GM21367 (cell line): ENCODE data around the gene ATP9A.

Experiments used
- ATAC-seq: cut with Tn5 transposase; IDR thresholded peaks from one replicate; pipeline ENCODE4 v1.9.1; 2021; ENCODE audit not compliant: unreplicated experiment

ATP9A gene

DNA sequence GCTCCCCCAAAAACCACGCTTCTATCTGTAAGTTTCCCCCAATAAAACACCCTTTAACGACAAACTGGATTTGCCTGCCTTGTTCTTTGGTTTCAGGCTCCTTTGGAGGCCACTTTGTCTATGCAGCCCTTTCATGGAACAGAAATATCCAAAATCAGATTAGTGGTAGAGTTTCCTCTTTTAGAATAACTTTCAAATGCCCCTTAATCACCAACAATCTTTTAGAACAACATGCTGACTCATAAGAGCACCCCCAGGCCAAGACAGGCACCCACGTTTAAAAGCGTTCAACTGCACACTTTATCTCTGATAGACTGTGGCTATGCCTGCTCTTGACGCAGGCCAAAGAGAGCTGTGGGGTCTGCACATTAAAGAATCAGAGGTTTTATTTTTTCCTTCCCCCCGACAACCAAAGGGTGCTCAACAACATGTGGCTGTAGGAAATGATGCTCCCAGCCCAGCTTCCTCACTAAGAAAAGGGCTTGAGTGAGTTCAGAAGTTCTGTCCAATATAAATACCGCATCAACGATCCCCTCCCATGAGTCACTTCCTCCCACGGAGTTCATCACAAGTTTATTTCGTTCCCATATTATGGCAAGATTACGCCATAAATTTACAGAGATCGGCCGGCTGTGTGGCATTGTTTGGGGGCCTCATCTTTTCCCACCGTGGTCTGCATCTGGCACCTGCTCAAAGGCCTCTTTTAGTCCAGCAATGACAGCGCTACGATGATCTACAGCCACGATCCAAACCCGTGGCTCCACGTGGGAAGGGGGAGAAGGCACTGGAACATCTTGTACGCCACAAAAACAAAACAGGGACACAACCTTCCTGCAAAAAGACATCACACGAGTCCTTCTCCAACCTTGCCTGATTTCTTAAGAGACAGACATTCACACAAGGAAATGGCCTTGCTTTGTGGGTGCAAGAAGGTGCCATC is 136.9 kb downstream of the ATP9A start:
- ATAC-seq: no peak

DNA sequence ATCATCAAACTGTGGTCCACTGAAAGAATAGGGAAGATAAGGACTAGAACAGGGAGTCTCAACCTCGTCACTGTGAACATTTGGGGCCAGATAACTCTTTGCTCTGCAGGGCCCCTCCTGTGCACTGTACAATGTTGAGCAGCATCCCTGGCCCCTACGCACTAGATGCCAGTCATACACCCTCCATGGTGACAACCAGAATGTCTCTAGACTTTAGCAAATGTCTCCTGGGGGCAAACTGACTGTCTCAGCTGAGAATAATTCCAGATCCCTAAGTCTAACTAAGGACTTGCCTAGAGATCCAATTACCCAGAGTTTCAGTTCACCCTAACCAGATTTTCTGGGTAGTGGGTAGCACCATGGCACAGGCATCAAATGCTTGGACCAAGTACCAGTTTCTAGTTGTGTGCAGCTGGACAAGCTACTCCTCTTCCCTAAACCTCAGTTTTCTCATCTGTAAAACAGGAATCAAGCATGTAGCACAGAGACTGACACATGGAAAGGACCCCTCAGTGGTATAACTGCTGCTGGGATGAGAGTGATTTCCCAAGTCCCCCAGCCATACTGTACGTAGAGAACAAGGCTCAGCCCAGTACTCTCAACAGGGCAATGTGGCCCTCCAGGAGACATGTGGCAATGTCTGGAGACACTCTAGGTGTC is 138.7 kb downstream of the ATP9A start:
- ATAC-seq: no peak

DNA sequence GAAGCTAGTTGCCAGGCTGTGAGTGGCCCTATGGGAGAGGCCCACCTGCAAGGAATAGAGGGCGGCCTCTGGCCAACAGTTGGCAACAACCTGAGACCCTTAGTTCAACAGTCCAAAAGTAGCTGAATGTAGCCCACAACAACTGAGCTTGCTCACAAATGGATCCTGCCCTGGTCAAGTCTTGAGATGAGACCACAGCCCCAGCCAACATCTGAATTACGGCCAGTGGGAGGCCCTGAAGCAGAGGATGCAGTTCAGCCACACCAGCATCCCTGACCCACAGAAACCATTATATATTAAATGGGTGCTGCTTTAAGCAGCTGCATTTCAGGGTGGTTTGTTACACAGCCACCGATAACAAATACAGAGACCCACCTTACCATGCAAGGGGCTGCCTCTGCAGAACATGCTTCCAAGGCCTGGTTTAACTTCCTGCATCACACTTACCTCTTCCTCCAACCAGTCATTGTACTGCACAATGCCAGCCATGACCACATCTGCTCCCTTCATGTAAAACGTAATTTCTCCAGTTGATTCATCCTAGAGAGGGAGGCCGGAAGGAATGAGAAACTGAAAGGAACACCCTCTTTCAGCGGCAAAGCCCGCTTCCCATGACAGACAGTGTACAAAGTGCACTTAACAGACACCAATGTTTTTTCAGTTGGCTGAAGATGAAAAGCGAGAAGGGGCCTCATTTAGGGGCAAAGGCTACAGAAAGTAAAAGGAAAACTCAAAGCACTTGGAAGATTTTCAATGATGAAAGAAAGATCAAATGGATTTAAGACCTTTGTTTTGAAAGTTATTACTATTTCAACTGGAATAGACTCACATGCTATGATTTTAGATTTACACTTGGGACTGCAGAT is 139.4 kb downstream of the ATP9A start:
- no peak for ATAC-seq

DNA sequence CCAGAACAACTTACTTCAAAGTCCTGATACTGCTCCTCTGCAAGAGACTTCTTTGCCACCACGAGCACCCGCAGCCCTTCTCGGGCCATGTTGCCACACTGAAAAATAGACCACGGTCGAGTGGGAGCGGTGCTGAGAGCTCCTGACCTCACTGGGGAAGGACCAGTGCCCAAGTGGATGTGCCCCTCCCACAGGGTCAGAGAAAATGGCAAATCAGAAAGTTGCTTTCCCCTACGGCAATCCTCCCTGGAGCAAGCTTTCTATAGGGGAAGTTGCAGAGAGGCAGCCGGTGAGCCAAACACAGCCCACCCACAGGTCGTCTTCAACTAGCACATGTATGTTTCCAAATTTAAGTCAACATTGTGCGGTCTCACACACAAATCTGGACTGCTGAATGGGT is 140.6 kb downstream of the ATP9A start:
- ATAC-seq: no peak

DNA sequence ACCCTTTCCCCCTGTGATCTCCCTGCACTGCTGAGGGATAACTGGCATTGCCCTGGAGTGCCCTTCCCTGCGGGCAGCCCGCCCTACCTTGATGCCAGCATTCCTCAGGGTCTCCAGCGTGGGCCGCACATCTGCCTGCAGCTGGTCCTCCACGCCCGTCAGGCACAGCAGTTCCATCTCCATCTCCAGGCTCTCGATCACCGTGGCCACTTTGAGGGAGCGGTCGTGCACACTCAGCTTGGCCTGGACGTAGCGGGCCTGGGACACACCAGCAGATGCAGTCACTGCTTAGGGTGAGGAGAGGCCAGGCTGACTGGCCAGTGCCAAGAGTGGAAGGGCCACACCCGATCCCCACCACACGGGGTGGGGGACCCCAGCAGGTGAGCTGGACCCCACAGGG is 143.1 kb downstream of the ATP9A start:
- ATAC-seq: no peak

DNA sequence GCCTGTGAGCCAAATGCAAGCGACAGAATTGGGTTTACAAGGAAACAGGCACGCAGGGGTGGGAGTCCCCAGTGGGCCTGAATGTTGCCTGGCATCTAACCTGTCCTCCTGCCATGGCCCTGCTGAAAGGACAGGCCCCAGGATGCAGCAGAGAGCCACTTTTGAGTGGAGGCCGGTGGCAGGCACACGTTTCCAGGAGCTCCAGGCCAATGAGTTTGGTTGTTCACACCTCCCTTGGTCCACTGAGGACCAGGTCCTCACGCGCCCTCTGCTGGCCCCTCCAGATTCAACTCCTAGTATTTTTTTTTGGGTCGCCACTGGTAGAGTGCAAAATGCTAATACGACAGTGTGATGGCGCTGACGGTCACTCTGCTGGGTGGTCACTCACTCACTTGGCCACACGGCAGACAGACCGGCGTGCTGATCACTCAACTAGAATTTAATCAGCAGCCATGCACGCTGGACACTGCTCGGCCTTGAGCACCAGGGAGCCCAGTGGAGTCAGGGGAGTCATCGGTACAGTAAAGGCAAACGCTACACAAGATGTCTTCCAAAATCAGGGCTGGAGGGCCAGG is 143.9 kb downstream of the ATP9A start:
- no peak for ATAC-seq

DNA sequence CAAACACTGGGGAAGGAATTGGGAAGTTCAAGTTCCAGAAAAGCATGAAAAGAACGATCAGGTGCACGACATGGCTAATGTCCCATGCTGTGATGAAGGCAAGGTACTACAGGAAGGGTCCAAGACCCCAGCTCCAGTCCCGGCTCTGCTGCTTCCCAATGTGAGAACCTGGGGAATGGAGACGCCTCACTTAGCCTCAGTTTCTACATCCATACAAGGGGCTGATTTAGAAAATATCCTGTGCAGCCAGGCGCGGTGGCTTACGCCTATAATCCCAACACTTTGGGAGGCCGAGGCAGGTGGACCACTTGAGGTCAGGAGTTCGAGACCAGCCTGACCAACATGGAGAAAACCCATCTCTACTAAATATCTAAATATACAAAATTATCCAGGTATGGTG is 144.9 kb downstream of the ATP9A start:
- ATAC-seq: no peak

DNA sequence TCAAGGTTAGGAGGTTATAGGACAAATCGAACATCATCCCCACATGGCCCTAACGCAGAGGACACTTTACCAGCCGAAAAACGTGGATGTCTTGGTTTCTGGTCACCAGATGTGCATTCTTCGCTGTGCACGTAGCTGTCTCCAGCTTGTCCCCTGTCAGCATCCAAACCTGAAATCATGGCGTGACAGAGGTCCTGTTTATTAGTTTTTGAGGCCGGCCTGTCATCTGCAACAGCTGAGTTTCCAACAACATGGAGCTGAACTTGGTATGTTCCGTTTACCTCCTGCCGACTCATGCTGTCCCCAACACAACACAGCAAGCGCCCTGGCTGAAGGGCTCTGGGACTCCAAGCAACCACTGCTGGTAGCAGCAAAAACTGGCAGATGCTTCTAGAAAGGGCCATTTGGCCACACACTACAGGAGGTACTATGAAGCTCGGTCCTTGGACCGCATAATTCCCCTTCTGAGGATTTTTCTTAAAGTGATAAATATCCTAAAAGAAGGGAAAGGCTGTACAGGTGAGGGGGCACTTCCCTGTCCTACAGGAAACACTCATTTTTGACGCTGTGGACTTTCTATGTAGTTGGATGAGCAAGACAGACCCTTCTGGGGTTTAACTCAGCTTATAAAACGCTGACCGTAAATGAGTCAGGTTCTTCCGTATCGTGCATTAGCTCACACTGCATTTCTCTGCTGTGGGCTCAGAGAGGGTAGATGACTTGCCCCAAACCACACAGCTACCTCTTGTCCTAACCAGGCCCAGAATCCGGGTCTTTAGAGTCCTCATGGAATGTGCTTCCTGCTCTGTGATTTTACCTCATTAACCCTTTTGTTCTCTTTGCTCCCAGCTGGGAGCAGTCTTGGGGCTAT is 146.0 kb downstream of the ATP9A start:
- ATAC-seq: no peak

DNA sequence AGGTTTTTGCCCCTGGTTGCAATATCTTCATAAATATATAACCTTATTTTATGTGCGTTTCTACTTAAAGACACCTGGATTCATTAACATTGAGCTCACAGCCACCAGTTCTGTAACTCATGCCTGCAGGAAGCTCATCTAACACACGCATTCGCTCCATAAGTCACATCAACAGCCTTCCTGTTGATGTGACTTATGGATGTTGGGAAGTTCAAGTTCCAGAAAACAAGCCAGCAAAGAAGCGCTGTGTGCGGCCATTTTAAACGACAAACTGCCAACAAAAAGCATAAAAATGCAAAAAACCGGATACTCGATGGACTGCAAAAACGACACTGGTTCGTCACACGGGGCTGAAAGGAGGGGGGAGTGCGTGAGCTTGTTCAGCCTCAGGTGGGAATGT is 147.8 kb downstream of the ATP9A start:
- ATAC-seq: no peak

DNA sequence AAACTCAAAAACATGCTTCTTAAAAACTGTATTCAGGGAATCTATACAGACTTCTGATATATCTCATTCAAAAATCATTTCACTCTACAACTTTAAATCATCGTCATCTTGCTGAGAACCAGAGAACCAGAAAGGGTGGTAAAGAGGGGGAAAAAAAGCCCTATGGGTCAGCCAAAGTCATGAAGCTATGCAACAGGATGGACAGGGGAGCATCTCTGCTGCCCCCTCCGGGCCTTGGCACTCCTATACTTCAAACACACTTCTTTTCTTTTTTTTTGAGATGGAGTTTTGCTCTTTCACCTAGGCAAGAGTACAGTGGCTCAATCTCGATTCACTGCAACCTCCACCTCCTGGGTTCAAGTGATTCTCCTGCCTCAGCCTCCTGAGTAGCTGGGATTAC is 152.1 kb downstream of the ATP9A start:
- no peak for ATAC-seq

DNA sequence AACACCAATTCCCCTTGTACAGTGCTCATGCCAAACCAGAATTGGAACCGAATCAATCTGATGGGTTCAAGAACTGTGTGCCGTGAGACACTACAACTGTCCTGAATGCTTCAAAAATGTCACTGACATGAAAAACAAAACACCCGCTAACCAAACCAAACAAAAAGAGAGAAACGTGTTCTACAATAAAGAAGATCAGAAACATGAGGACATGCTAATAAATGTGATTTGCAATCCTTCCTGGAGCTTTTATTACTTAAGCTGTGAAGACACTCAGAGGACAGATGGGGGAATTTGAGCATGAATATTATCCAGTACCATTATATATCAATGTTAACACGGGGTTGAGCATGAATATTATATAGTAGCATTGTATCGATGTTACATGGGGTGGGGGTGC is 153.5 kb downstream of the ATP9A start:
- no peak for ATAC-seq

DNA sequence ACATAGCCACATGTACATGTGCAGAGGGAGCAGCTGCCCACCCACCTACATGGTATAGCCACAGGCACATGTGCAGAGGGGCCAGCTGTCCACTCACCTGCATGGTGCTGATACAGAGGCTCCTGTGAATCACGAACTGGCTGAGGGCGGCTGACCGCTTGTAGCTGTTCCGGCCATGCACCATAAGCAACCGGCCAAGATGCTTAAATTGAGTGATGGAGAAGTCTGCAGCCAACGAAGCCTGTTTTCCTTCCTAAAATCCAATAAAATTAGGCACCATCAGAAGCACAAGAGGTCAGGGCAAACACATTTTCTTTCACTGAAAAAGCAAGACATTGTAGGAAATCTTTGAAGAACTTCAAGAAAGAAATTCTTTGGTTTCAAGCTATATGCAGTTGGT is 154.6 kb downstream of the ATP9A start:
- ATAC-seq: no peak

DNA sequence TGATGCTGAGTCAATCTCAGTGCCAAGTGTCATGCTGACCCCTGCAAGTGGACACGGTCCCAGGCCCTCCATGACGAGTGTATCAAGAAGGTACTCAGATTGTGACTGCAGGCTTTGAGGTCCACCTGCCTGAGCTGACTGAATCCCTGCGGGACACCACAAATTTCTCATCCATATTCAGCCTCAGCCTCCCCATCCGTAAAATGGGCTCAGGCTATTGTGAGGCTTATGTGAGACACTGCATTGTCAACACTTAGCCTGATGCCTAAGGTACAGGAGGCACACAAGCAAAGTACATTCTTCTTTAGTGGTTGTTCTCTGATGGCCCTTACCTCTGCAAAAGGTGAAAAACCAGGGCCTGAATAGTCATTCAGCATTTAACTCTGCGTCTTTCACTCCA is 155.3 kb downstream of the ATP9A start:
- ATAC-seq: no peak

DNA sequence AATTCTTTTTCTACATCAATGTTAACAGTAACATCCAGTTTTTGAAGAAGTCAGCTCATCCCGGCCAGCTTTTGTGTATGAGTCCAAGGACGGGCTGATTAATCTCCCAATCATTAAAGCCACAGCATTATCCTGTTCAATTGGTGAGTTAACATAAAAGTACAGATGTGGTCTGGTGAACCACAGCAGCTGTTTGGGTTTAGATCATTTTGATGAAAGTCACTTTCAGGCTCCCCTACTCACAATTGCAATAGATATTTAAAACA is 156.6 kb downstream of the ATP9A start:
- no peak for ATAC-seq

DNA sequence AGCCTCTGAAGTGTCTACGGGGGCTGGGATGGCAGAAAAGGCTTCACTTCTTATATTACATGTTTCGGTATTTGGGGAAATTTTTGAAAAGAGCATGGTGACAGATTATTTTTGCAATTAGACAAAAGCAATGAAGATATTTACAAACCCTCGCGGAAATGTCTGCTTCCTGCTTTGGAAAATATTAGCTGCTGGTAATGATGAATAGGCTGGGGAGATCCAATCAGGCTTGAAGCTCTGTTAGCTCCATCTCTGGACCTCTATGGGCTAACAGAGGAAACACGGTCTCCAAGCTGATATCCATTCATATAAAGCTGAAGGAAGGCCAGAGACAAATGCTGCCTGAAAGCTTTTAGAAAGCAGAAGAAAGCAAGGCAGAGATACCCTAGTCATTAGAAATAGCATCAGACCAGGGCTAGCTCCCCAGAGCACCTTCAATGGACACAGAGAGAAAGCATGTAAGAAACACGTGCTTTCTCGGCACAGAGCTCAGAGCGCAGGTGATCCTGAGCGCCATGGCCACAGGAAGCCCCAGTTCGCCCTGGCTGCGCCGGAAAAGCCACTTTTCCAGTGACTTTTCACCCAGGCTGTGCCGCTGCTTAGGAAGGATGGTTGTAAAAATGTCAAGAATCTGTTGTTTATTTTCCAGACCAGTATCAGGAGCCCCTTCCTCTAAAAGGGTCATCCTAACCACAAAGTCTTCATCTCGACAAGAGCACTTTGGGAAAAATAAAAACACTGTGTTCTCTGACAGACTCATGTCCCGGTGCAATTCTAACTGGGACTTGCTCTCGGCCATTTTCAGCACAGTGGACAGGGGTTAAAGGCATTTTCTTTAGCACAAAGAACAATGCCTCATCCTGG is 157.2 kb downstream of the ATP9A start:
- no peak for ATAC-seq

DNA sequence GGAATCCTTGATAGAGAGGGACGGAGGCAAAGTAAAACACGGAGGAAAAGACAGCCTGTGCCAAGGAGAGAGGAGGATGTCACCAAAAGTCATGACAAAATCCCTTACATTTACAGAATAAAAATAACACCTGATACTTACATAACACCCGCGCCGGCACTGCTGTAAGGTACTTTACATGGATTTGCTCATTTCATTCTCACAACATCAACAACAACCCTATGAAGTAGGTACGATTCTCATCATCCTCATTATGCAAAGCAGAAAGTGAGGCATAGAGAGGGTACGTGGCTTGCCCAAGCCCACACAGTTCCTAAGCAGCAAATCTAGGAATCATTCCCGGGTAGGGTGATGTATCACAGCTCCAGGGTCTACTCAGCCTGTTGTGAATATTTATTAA is 158.1 kb downstream of the ATP9A start:
- no peak for ATAC-seq

DNA sequence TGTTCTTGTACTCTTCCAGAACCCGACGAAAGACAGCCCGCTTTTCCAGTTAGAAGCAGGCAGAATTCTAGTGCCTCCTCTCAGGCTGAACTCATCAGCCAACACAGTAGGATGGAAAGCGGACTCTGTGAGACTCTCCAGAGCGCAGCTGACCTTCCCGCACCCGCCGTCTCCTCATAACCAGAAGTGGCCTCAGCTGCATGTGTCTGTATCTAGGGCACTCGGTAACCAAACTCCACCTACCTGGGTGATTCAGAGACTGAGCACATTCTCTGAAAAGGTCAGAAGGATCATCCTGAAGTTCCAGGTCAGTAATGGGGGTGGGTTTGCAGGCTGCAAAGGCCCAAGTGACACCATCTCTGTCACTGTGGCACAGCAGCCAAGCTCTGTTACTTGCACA is 158.9 kb downstream of the ATP9A start:
- no peak for ATAC-seq

DNA sequence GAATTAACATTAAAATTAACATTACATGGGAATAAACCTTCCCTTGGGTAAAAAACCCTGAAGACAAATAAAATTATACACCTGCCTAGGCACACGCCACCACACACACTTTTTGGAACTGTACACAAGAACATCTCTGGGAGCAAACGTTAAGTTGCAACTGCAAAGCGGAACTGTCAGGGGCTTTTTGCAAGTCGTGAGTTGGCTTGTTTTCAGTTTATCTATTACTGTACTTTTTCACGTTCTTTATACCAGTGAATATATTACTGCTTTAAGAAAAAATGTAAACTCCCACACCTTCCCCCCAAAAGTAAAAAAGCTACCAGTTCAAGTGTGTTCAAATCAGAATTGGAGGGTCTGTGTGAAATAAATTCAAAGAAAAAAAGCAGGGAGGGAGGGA is 160.1 kb downstream of the ATP9A start:
- no peak for ATAC-seq

DNA sequence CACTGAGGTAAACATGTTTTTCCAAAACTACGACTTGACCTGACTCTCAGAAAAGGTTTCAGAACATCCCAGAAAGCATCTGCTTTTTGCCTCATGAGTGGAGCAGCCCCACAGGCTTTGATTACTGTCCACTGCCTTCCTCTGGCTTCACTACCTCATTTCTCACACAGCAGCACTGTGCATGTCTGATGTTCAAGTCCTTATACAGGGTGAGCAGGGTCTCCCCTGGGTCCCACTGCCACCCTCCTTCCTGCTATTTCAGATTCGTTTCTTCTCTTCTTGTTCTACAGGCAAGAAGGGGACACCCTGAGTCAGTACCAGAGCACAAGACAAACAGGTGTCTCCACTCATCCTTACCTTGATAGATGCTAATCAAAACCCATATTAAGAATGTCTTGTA is 161.0 kb downstream of the ATP9A start:
- ATAC-seq: no peak

DNA sequence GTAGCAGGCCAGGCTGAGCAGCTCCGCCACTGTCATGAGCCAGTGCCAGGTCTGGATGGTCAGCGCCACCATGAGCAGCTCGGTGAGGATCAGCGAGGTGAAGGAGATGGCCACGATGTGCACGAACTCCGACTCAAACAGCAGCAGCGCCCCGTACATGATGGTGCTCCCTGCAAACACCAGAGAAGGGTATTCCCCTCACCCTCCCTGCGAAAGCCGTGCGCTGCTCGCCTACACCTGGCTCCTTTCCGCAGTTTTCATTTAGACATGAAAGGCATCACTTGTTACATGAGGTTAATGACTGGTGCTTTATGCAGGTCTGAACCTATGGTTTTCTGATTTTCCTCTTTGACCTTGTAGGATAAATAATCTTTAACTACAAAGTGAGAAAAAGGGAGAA is 163.3 kb downstream of the ATP9A start:
- ATAC-seq: no peak
